OCI-LY3 (cell line): ENCODE results near the gene HOXA7.

Experiments
- EZH2phosphoT487 ChIP-seq: fragments of 200-600 bp; shearing (Covaris generic); IDR thresholded peaks from 2 replicates; pipeline ENCODE4 v1.6.1; 2018; ENCODE audit warnings: antibody characterized with exemption, mixed run types, low read depth
- TF ChIP-seq, protein P1 (sequence below): fragments of 200-600, 300-600 bp; sonication (generic); IDR thresholded peaks from 2 replicates; pipeline ENCODE4 v1.5.1; 2014; ENCODE audit warnings: antibody characterized with exemption, low read length, low read depth

- TF ChIP-seq, protein P1, sequence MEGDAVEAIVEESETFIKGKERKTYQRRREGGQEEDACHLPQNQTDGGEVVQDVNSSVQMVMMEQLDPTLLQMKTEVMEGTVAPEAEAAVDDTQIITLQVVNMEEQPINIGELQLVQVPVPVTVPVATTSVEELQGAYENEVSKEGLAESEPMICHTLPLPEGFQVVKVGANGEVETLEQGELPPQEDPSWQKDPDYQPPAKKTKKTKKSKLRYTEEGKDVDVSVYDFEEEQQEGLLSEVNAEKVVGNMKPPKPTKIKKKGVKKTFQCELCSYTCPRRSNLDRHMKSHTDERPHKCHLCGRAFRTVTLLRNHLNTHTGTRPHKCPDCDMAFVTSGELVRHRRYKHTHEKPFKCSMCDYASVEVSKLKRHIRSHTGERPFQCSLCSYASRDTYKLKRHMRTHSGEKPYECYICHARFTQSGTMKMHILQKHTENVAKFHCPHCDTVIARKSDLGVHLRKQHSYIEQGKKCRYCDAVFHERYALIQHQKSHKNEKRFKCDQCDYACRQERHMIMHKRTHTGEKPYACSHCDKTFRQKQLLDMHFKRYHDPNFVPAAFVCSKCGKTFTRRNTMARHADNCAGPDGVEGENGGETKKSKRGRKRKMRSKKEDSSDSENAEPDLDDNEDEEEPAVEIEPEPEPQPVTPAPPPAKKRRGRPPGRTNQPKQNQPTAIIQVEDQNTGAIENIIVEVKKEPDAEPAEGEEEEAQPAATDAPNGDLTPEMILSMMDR = no peak
- no peak for TF ChIP-seq EZH2phosphoT487
Observed at GRCh38 chr7:27126596-27127327, 29.7 kb downstream of the HOXA7 start.
